AG10803 (cell line): ENCODE results near the gene XPNPEP3.
A peak's percentile ranks its signal among the peaks of the same experiment; 100 is the strongest.

ENCODE experiments used
- DNase-seq: peaks from one replicate; pipeline ENCODE4 v3.0.0; 2010; ENCODE audit warnings: low read depth
- H3K4me3 ChIP-seq: 2 replicates; pipeline ENCODE4 v1.5.1; 2011; ENCODE audit warnings: mild to moderate bottlenecking, low read length, control low read depth
- CTCF ChIP-seq: conservative IDR thresholded peaks from 2 replicates; pipeline ENCODE4 v1.5.1; 2011; ENCODE audit warnings: mild to moderate bottlenecking, low read length, control low read depth, inconsistent platforms

The XPNPEP3 gene

DNA sequence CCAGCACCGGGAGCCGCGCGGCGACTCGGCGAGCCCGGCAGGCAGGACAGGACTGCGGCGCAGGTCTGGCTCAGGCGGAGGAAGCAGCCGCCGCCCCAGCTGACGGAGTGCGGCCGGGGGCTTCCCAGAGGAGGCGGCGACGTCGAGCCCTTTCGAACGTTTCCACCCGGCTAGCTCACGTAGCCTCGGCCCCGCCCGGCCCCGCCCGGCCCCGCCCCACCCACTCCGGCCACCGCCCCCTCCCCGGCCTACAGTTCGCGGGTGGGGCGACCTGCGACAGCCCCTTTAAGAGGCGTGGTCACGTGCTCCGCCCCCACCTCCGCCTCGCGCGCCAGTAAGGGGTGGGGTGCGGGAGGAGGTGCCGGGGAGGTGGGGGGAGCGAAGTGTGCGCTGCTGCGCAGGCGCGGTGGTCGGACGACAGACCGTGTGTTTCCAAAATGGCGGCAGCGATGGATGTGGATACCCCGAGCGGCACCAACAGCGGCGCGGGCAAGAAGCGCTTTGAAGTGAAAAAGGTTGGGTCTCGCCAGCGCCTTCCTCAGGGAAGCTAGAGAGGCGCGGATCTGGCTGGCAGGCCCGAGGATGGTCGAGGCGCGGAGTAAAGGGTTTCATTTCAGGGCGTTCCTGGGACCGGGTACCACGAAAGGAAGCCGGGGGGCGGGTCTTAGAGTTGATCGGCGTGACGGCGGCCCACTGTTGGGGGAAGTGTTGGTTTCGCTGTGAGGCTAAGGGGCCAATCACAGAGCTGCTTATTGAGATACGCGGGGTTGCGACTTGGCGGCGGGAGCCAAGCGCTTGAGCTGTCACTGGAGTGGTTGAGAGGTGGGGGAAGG, 94.2 kb downstream of the XPNPEP3 start, which contains the start of gene RBX1:
RBX1 (plus strand) TSS at position 417 of the 833 bp plus-strand sequence; CDS start at position 438, 21 bp downstream.
- peak within 1 kb of the TSS; percentile 96 for H3K4me3 ChIP-seq
- peak; percentile 98 for DNase-seq
- no peak for TF ChIP-seq CTCF

GRCh38 chr22:40951795-40952605, 95.1 kb downstream of the XPNPEP3 start:
- no peak for TF ChIP-seq CTCF
- peak overlapping the region; percentile 96 for H3K4me3 ChIP-seq
- DNase-seq = peak; percentile 43

DNA sequence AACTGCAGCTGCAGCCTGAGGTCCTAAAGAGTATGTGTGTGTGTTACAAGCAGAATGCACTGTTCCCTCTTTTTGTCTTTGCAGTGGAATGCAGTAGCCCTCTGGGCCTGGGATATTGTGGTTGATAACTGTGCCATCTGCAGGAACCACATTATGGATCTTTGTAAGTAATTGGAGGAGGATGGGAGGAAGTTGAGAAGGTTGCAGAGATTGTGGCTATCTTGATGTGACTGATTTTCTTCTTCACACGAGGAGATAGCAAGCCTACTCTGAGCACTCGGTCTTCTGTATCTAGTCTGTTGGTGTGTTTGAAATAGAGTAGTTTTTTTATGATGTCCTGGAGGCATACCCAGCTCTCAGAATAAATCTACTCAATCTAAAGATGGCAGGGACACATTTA, 96.5 kb downstream of the XPNPEP3 start:
- DNase-seq = peak; percentile 51
- H3K4me3 ChIP-seq = no peak overlapping the region
- no peak for TF ChIP-seq CTCF

- no peak for DNase-seq
- no peak overlapping the region for H3K4me3 ChIP-seq
- no peak for TF ChIP-seq CTCF
Measured at GRCh38 chr22:40954113-40954512, 97.2 kb downstream of the XPNPEP3 start.

GRCh38 chr22:40955571-40955970, 98.6 kb downstream of the XPNPEP3 start:
- peak; percentile 78 for DNase-seq
- H3K4me3 ChIP-seq = no peak overlapping the region
- TF ChIP-seq CTCF = no peak

DNA sequence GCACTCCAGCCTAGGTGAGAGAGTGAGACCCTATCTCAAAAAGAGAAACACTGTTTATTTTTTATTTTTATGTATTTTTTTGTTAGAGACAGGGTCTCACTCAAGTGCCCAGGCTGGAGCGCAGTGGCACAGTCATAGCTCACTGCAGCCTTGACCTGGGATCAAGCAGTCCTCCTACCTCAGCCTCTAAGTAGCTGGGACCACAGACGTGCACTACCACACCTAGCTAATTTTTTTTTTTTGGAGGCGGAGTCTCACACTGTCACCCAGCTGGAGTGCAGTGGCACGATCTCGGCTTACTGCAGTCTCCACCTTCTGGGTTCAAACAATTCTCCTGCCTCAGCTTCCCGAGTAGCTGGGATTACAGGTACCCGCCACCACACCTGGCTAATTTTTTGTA, 100.7 kb downstream of the XPNPEP3 start:
- no peak for TF ChIP-seq CTCF
- DNase-seq = no peak
- no peak overlapping the region for H3K4me3 ChIP-seq
